ENCODE data around the gene SPON1.

The SPON1 gene

GRCh38 chr11:14202251-14203196, 240.0 kb downstream of the SPON1 start:
- no peak for DNase-seq

GRCh38 chr11:14203321-14203720, 240.8 kb downstream of the SPON1 start:
- DNase-seq, result no peak

GRCh38 chr11:14212986-14213385, 250.5 kb downstream of the SPON1 start:
- DNase-seq, result no peak

GRCh38 chr11:14218728-14219127, 256.2 kb downstream of the SPON1 start:
- DNase-seq, result no peak

- no peak for DNase-seq
Measured at GRCh38 chr11:14223636-14224288, 261.2 kb downstream of the SPON1 start.

- no peak for DNase-seq
Measured at GRCh38 chr11:14224395-14224794, 261.9 kb downstream of the SPON1 start.

- no peak for DNase-seq
Measured at GRCh38 chr11:14225666-14226065, 263.1 kb downstream of the SPON1 start.

- no peak for DNase-seq
Measured at GRCh38 chr11:14228356-14228755, 265.8 kb downstream of the SPON1 start.

GRCh38 chr11:14229472-14229871, 266.9 kb downstream of the SPON1 start:
- DNase-seq, result no peak

GRCh38 chr11:14230407-14230806, 267.9 kb downstream of the SPON1 start:
- no peak for DNase-seq

- DNase-seq, result no peak
Measured at GRCh38 chr11:14232652-14233051, 270.1 kb downstream of the SPON1 start.

- DNase-seq, result no peak
Measured at GRCh38 chr11:14234446-14234845, 271.9 kb downstream of the SPON1 start.

GRCh38 chr11:14235701-14236100, 273.2 kb downstream of the SPON1 start:
- DNase-seq, result no peak

GRCh38 chr11:14237444-14237961, 275.0 kb downstream of the SPON1 start:
- DNase-seq, result no peak

GRCh38 chr11:14240221-14240620, 277.7 kb downstream of the SPON1 start:
- DNase-seq, result no peak

- DNase-seq, result no peak
Measured at GRCh38 chr11:14240951-14241350, 278.4 kb downstream of the SPON1 start.

GRCh38 chr11:14242187-14242586, 279.7 kb downstream of the SPON1 start:
- no peak for DNase-seq

GRCh38 chr11:14242733-14243132, 280.2 kb downstream of the SPON1 start:
- DNase-seq, result no peak

GRCh38 chr11:14244926-14245325, 282.4 kb downstream of the SPON1 start:
- no peak for DNase-seq

- DNase-seq, result no peak
Measured at GRCh38 chr11:14245444-14245843, 282.9 kb downstream of the SPON1 start.

GRCh38 chr11:14248580-14248981, 286.1 kb downstream of the SPON1 start:
- DNase-seq, result no peak

- DNase-seq, result peak; percentile 86
Measured at GRCh38 chr11:14249121-14249963, 286.8 kb downstream of the SPON1 start.

GRCh38 chr11:14251754-14252153, 289.2 kb downstream of the SPON1 start:
- DNase-seq, result no peak
